ENCODE measurements around the gene TLN1. TPM values are rescaled to one million over a fixed set of nuclear protein-coding genes. Genes with fewer than 3 reads are reported as not detected.

The TLN1 gene
- total and polyA plus RNA-seq, 2 of the 8 experiments (the other 6 are each of a cell fraction or from before 2014, with no cell fraction given) = 28.1 to 90.1 TPM

DNA sequence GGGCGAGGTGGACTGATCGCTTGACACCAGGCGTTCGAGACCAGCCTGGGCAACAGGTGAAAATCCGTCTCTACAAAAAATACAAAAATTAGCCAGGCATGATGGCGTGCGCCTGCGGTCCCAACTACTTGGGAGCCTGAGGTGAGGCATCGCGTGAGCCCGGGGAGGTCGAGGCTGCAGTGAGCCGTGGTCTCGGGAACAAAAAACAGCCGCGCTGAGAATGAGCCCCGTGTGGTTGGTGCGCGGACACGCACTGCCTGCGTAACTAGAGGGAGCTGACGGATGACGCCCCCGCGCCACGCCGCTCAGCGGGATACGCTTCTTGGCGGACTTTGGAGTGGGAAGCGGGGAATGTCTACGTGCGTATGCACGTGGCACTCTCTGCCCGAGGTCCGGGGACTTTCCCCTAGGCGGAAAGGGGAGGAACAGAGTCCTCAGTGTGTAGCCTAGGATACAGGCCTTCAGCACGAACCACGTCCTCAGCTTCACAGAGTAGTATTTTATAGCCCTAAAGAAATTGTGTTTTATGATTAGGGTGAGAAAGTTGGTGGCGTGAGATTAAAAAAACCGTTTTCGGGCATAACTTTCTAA lies 74.4 kb downstream of the TLN1 start, which contains the start of gene RMRP (continued):
- TF ChIP-seq KDM1A (IDR thresholded peaks at IDR 0.05; ENCODE audit: borderline replicate concordance, low read length) (peak; percentile 77; the same call in 1 of the 2 replicates), SP1 (IDR thresholded peaks at IDR 0.05; ENCODE audit: low read depth, low read length) (peak; percentile 58), CEBPB (IDR thresholded peaks at IDR 0.05; ENCODE audit: low read depth, low read length) (peak; percentile 41; the same call in 1 of the 2 replicates), BACH1 (IDR thresholded peaks at IDR 0.05; ENCODE audit: low read length) (peak; percentile 95), POLR2A (IDR thresholded peaks at IDR 0.05; ENCODE audit: control extremely low read depth in 1 of 2, low read depth in 2 of 2, low read length in 2 of 2) (peak in 1 of 2 experiments; percentile 32; a peak in 2 of 3 replicates), SAP30 (IDR thresholded peaks at IDR 0.05; ENCODE audit: insufficient read depth, insufficient replicate concordance, low read length) (peak; percentile 79), CHD2 (IDR thresholded peaks at IDR 0.05; ENCODE audit: low read length) (peak; percentile 19; the same call in 1 of the 2 replicates), POLR2AphosphoS5 (IDR thresholded peaks at IDR 0.05; ENCODE audit: low read depth, low read length) (peak; percentile 83), EZH2 (IDR thresholded peaks at IDR 0.05; ENCODE audit: low read depth, low read length, severe bottlenecking) (no peak)
- TF ChIP-seq, protein P1, sequence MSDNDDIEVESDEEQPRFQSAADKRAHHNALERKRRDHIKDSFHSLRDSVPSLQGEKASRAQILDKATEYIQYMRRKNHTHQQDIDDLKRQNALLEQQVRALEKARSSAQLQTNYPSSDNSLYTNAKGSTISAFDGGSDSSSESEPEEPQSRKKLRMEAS (IDR thresholded peaks at IDR 0.05) = peak; percentile 99
- TF ChIP-seq, protein P2, sequence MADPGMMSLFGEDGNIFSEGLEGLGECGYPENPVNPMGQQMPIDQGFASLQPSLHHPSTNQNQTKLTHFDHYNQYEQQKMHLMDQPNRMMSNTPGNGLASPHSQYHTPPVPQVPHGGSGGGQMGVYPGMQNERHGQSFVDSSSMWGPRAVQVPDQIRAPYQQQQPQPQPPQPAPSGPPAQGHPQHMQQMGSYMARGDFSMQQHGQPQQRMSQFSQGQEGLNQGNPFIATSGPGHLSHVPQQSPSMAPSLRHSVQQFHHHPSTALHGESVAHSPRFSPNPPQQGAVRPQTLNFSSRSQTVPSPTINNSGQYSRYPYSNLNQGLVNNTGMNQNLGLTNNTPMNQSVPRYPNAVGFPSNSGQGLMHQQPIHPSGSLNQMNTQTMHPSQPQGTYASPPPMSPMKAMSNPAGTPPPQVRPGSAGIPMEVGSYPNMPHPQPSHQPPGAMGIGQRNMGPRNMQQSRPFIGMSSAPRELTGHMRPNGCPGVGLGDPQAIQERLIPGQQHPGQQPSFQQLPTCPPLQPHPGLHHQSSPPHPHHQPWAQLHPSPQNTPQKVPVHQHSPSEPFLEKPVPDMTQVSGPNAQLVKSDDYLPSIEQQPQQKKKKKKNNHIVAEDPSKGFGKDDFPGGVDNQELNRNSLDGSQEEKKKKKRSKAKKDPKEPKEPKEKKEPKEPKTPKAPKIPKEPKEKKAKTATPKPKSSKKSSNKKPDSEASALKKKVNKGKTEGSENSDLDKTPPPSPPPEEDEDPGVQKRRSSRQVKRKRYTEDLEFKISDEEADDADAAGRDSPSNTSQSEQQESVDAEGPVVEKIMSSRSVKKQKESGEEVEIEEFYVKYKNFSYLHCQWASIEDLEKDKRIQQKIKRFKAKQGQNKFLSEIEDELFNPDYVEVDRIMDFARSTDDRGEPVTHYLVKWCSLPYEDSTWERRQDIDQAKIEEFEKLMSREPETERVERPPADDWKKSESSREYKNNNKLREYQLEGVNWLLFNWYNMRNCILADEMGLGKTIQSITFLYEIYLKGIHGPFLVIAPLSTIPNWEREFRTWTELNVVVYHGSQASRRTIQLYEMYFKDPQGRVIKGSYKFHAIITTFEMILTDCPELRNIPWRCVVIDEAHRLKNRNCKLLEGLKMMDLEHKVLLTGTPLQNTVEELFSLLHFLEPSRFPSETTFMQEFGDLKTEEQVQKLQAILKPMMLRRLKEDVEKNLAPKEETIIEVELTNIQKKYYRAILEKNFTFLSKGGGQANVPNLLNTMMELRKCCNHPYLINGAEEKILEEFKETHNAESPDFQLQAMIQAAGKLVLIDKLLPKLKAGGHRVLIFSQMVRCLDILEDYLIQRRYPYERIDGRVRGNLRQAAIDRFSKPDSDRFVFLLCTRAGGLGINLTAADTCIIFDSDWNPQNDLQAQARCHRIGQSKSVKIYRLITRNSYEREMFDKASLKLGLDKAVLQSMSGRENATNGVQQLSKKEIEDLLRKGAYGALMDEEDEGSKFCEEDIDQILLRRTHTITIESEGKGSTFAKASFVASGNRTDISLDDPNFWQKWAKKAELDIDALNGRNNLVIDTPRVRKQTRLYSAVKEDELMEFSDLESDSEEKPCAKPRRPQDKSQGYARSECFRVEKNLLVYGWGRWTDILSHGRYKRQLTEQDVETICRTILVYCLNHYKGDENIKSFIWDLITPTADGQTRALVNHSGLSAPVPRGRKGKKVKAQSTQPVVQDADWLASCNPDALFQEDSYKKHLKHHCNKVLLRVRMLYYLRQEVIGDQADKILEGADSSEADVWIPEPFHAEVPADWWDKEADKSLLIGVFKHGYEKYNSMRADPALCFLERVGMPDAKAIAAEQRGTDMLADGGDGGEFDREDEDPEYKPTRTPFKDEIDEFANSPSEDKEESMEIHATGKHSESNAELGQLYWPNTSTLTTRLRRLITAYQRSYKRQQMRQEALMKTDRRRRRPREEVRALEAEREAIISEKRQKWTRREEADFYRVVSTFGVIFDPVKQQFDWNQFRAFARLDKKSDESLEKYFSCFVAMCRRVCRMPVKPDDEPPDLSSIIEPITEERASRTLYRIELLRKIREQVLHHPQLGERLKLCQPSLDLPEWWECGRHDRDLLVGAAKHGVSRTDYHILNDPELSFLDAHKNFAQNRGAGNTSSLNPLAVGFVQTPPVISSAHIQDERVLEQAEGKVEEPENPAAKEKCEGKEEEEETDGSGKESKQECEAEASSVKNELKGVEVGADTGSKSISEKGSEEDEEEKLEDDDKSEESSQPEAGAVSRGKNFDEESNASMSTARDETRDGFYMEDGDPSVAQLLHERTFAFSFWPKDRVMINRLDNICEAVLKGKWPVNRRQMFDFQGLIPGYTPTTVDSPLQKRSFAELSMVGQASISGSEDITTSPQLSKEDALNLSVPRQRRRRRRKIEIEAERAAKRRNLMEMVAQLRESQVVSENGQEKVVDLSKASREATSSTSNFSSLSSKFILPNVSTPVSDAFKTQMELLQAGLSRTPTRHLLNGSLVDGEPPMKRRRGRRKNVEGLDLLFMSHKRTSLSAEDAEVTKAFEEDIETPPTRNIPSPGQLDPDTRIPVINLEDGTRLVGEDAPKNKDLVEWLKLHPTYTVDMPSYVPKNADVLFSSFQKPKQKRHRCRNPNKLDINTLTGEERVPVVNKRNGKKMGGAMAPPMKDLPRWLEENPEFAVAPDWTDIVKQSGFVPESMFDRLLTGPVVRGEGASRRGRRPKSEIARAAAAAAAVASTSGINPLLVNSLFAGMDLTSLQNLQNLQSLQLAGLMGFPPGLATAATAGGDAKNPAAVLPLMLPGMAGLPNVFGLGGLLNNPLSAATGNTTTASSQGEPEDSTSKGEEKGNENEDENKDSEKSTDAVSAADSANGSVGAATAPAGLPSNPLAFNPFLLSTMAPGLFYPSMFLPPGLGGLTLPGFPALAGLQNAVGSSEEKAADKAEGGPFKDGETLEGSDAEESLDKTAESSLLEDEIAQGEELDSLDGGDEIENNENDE (IDR thresholded peaks at IDR 0.05; ENCODE audit: insufficient replicate concordance, low read length) = peak; percentile 23
